HL-60/S4 treated with retinoic acid at 250 ng/mL for 4 days and 3 days (cell line): ENCODE measurements around the gene DACH2.
"Not testable (repeated sequence)": the region's sequence is repeated elsewhere in the genome, so short reads cannot be mapped to it uniquely, and the experiment has no call there.

Experiments
- in situ Hi-C: fragments of 300-500 bp; cut with MboI; formaldehyde crosslinking; loops from 2 replicates; pipeline ENCODE4 v1.7.0; 2022; ENCODE audit warnings: low sequenced_read_pairs

Gene DACH2

DNA sequence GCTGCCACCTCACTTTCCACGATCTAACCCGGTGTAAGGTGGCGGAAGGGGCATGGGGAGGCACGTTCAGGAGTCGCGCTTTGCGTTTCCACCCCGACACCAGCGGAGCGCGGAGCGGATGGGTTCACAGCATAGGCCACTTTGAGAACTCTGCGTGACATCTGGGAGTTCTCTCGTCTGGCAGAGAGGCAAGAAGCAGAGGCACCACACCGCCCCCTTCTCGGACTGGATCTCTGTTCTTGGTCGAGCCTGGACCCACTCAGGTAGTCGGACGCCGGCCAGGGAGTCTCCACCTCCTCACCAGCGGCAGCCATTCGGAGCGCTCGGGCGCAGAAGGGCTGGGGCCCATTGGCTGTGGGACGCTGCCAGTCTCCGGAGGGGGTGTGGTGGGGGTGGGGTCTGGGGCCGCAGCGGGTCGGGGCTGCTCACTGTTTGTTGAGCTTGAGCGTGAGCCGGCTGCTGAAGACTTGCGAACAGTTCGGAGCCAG lies at the start of gene DACH2:
Gene DACH2, plus strand, starts transcription at position 428 of the 488 bp plus-strand sequence.
- in situ Hi-C loops, result no loop called here

DNA sequence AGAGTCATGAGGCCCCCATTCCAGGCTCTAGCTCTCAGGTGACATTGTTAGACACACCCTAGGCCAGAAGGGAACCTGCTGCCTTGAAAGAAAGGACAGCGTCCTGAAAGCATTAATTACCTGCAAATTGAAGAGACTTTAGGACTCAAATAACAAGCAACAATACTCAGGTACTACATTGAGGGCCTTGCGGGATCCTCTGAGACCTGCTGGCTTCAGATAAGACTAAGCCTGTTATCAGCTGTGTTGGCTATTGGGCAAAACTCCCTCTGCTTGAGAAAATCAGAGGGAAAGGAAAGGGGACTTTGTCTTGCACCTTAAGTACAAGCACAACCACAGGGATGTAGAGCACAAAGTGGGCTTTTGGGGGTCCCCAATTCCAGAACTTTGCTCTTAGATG lies 45.9 kb upstream of the DACH2 start:
- in situ Hi-C loops, result no loop called here

DNA sequence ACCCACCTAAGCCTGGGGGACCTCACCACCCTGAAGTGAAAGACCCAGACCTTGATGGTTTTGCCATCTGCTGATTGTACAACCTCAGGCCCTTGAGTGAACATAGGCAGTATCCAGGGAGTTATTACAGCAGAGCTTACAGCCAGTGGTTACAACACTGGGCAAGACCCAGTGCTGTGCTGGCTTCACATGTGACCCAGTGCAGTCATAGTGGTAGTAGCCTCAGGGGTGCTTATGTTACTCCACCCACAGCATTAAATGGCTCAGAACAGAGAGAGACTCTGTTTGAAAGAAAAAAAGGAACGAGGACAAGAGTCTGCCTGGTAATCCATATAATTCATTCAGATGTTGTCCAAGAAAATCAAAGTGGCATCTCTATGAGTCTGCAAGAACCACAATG lies 45.2 kb upstream of the DACH2 start:
- in situ Hi-C loops, result no loop called here

- in situ Hi-C loops, result no loop called here
Measured at GRCh38 chrX:86104526-86104925, 43.7 kb upstream of the DACH2 start.

GRCh38 chrX:86121916-86122315 lies 26.3 kb upstream of the DACH2 start:
- in situ Hi-C loops, result no loop called here

GRCh38 chrX:86133761-86134160 lies 14.5 kb upstream of the DACH2 start:
- in situ Hi-C loops, result no loop called here

DNA sequence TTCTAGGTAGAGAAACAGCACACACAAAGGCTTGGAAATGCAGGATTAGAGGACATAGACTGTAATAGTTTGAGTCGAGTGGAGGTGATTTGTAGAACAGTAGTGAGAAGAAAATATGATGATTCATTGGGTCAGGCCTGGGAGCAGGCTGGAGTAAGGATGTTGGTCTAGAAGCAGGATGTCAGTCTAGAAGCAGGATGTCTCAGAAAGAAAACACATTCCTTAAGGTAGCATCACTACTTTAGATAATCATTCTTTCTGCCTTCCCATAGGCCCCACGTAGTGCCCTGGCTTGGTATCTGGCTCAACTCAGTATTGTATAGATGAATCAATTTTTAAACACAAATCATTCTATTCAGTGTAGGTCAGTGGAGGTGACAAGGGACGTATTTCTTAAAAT lies 11.2 kb upstream of the DACH2 start:
- in situ Hi-C loops, result no loop called here

DNA sequence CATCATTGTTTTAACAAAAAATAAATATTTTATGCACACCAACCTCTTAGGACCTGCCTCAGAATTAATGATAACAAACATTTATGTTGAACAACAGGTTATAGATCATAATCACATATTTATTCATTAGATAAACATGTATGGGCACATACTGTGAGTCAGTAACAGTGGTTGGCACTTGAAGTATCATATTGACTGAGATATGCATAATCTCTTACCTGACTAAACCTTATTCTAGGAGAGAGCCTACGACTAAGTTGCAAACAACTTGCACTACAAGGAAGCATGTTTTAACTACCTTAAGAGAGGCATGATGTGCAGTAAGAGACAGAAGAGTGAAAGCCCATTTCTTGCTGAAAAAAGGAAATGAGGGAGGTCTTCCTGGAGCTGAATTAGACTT lies 6.5 kb upstream of the DACH2 start:
- in situ Hi-C loops, result no loop called here

GRCh38 chrX:86146102-86146501 lies 2.1 kb upstream of the DACH2 start:
- in situ Hi-C loops, result no loop called here

DNA sequence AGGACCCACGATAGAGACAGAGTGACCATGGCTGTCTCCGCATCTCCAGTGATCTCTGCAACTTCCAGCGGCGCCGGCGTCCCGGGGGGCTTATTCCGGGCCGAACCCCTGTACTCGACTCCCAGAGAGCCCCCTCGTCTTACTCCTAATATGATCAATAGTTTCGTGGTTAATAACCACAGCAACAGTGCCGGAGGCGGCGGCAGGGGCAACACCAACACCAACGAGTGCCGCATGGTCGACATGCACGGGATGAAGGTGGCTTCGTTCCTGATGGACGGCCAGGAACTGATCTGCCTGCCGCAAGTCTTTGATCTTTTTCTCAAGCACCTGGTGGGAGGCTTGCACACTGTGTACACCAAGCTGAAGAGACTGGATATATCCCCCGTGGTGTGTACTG lies 343 bp downstream of the DACH2 start:
- in situ Hi-C loops, result no loop called here

- in situ Hi-C loops, result no loop called here
Measured at GRCh38 chrX:86149119-86149518, 868 bp downstream of the DACH2 start.

DNA sequence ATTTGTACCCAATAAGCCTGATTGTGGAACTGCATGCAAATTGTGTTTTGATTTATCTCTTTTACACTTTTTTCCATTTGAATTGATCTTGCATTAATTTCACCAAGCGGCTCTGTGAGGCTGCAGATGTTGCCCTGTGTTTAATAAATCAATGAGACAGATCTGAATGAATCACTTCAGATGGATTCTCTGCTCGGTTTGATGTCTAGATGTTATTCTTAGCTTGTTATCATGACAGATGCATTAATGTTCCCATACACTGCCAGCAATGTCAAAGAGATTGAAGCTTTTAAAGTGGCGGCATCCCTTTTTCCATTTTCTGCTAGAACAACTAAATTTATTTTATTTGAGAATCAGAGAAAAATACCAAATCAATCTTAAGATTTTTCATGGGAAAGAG lies 6.3 kb downstream of the DACH2 start:
- in situ Hi-C loops, result no loop called here

DNA sequence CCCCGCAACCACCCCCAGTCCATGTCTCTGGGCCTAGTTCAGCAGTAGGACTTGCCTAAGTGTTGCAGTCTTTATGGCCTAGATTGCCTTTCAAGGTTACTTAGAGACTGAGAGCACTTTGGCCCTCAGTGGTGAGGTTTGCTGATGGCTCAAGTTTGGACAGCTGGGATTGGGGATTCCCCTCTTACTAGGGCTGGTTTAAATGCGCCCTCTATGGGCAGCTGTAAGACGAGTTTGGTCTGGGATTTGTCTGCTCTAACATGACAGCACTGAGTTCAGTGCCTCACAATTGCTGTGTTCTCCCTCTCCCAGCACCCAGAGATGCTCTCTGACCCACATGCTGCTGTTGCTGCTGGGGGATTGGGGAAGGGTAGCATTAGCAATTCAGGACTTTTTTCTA lies 23.1 kb downstream of the DACH2 start:
- in situ Hi-C loops, result no loop called here

GRCh38 chrX:86178906-86179305 lies 30.7 kb downstream of the DACH2 start:
- in situ Hi-C loops, result no loop called here

- in situ Hi-C loops, result not testable (repeated sequence)
Measured at GRCh38 chrX:86181325-86181724, 33.1 kb downstream of the DACH2 start.

GRCh38 chrX:86192827-86193226 lies 44.6 kb downstream of the DACH2 start:
- in situ Hi-C loops, result no loop called here

GRCh38 chrX:86194758-86195157 lies 46.5 kb downstream of the DACH2 start:
- in situ Hi-C loops, result no loop called here

GRCh38 chrX:86195343-86195742 lies 47.1 kb downstream of the DACH2 start:
- in situ Hi-C loops, result no loop called here

DNA sequence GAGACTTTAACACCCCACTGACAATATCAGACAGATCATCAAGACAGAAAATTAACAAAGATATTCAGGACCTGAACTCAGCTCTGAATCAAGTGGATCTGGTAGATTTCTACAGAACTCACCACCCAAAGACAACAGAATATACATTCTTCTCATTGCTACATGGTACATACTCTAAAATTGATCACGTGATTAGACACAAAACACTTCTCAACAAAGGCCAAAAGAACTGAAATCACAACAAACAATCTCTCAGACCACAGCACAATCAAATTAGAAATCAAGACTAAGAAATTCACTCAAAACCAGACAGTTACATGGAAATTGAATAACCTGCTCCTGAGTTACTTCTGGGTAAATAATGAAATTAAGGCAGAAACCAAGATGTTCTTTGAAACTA lies 49.6 kb downstream of the DACH2 start:
- in situ Hi-C loops, result no loop called here

GRCh38 chrX:86210772-86211171 lies 62.5 kb downstream of the DACH2 start:
- in situ Hi-C loops, result no loop called here

- in situ Hi-C loops, result no loop called here
Measured at GRCh38 chrX:86215260-86215659, 67.0 kb downstream of the DACH2 start.

- in situ Hi-C loops, result no loop called here
Measured at GRCh38 chrX:86237482-86237881, 89.2 kb downstream of the DACH2 start.

DNA sequence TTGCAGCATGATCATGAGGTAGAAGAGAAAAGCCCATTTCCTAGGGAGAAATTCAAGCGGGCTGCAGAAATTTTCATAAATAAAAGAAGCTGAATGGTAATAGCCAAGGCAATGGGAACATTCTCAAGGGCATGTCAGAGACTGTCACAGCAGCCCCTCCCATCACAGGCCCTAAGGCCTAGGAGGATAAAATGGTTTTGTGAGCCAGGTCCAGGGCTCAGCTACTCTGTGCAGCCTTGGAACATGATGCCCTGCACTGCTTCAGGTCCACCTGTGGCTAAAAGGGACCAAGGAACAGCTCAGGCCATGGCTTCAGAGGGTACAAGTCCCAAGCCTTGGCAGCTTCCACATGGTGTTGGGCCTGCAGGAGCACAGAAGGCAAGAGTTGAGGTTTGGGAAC lies 93.3 kb downstream of the DACH2 start:
- in situ Hi-C loops, result no loop called here

- in situ Hi-C loops, result no loop called here
Measured at GRCh38 chrX:86263526-86263925, 115.3 kb downstream of the DACH2 start.
